K562 (cell line): ENCODE results near the gene FBN1.

Experiments used
- ATF7 ChIP-seq: fragments of 450-650 bp; IDR thresholded peaks from 2 replicates; pipeline ENCODE4 v1.7.1; 2014; ENCODE audit warnings: mild to moderate bottlenecking, moderate library complexity
- CREBBP ChIP-seq: IDR thresholded peaks from one replicate; pipeline ENCODE4 v1.6.1; 2012; ENCODE audit warnings: low read depth, mild to moderate bottlenecking, control low read depth, inconsistent platforms, low read length
- IRF2 ChIP-seq: sonication (generic); formaldehyde crosslinking; IDR thresholded peaks from 2 replicates; pipeline ENCODE4 v1.8.1; 2022; ENCODE audit warnings: mild to moderate bottlenecking, missing genetic modification reagents
- KLF10 ChIP-seq: fragments of 250-450 bp; sonication (Bioruptor Pico); IDR thresholded peaks from 2 replicates; pipeline ENCODE4 v1.6.1; 2021; ENCODE audit warnings: matching md5 sums
- MYC ChIP-seq, 2 experiments: fragments of 250-450 bp in 1 of 2; sonication (Bioruptor Pico) in 1 of 2; IDR thresholded peaks; 2 replicates each; pipeline versions ENCODE4 v1.5.1 to v1.6.1; 2012 to 2021; ENCODE audit warnings: low read depth in 2 of 2, borderline replicate concordance in 1 of 2, improper control_type of control experiment in 1 of 2, low read length in 1 of 2, mild to moderate bottlenecking in 1 of 2, moderate library complexity in 1 of 2
- NFIC ChIP-seq: fragments of 450-650 bp; IDR thresholded peaks from 2 replicates; pipeline ENCODE4 v1.6.1; 2017; ENCODE audit warnings: mild to moderate bottlenecking, inconsistent platforms
- RCOR1 ChIP-seq, 2 experiments: IDR thresholded peaks; 2 replicates each; pipeline ENCODE4 v1.6.1; 2012; ENCODE audit warnings: low read depth in 2 of 2, low read length in 2 of 2, borderline replicate concordance in 1 of 2, improper control_type of control experiment in 1 of 2
- TF ChIP-seq, protein P1 (sequence below): fragments of 250-450 bp; sonication (Bioruptor Pico); IDR thresholded peaks from 2 replicates; pipeline ENCODE4 v1.8.0; 2021; ENCODE audit warnings: borderline replicate concordance, mild to moderate bottlenecking, moderate library complexity; ENCODE audit not compliant: poor library complexity, severe bottlenecking
- TF ChIP-seq, protein P2 (sequence below): sonication (generic); formaldehyde crosslinking; IDR thresholded peaks from 2 replicates; pipeline ENCODE4 v1.8.0; 2022; ENCODE audit warnings: mild to moderate bottlenecking, missing genetic modification reagents, borderline replicate concordance
- TF ChIP-seq, protein P3 (sequence below), 3 experiments: IDR thresholded peaks in 2 of 3; conservative IDR thresholded peaks in 1 of 3; 2 replicates each; pipeline ENCODE4 v1.5.1; 2011 to 2012; ENCODE audit warnings: low read length in 3 of 3, mild to moderate bottlenecking in 3 of 3, control low read depth in 2 of 3, improper control_type of control experiment in 1 of 3, inconsistent platforms in 1 of 3, low read depth in 1 of 3, mixed read lengths in 1 of 3, moderate library complexity in 1 of 3; ENCODE audit not compliant: insufficient read depth in 2 of 3
- TF ChIP-seq, protein P4 (sequence below): fragments of 450-650 bp; IDR thresholded peaks from 2 replicates; pipeline ENCODE4 v1.6.1; 2016; ENCODE audit warnings: mild to moderate bottlenecking

DNA sequence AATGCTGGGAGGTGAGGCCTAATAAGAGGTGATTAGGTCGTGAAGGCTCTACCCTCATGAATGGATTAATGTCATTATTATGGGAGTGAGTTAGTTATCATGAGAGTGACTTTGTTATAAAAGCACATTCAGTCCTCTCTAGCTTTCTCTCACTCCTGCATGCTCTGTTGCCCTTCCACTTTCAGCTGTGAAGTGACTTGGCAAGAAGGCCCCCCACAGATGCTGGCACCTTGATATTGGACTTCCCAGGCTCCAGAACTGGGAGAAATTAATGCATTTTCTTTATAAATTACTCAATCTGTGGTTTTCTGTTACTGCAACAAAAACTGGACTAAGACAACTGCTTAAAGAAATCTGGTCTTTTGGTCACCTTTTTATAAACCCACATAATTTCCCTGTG, 144.3 kb downstream of the FBN1 start:
- TF ChIP-seq IRF2 (CRISPR knock-in tag) = no peak
- no peak for TF ChIP-seq NFIC
- TF ChIP-seq, protein P1, sequence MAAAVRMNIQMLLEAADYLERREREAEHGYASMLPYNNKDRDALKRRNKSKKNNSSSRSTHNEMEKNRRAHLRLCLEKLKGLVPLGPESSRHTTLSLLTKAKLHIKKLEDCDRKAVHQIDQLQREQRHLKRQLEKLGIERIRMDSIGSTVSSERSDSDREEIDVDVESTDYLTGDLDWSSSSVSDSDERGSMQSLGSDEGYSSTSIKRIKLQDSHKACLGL = no peak
- TF ChIP-seq, protein P2, sequence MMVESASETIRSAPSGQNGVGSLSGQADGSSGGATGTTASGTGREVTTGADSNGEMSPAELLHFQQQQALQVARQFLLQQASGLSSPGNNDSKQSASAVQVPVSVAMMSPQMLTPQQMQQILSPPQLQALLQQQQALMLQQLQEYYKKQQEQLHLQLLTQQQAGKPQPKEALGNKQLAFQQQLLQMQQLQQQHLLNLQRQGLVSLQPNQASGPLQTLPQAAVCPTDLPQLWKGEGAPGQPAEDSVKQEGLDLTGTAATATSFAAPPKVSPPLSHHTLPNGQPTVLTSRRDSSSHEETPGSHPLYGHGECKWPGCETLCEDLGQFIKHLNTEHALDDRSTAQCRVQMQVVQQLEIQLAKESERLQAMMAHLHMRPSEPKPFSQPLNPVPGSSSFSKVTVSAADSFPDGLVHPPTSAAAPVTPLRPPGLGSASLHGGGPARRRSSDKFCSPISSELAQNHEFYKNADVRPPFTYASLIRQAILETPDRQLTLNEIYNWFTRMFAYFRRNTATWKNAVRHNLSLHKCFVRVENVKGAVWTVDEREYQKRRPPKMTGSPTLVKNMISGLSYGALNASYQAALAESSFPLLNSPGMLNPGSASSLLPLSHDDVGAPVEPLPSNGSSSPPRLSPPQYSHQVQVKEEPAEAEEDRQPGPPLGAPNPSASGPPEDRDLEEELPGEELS (CRISPR knock-in tag) = no peak
- TF ChIP-seq KLF10 (CRISPR knock-in tag) = no peak
- TF ChIP-seq, protein P3, sequence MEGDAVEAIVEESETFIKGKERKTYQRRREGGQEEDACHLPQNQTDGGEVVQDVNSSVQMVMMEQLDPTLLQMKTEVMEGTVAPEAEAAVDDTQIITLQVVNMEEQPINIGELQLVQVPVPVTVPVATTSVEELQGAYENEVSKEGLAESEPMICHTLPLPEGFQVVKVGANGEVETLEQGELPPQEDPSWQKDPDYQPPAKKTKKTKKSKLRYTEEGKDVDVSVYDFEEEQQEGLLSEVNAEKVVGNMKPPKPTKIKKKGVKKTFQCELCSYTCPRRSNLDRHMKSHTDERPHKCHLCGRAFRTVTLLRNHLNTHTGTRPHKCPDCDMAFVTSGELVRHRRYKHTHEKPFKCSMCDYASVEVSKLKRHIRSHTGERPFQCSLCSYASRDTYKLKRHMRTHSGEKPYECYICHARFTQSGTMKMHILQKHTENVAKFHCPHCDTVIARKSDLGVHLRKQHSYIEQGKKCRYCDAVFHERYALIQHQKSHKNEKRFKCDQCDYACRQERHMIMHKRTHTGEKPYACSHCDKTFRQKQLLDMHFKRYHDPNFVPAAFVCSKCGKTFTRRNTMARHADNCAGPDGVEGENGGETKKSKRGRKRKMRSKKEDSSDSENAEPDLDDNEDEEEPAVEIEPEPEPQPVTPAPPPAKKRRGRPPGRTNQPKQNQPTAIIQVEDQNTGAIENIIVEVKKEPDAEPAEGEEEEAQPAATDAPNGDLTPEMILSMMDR (IDR thresholded peaks at IDR 0.05 in 2 of 3, conservative IDR thresholded peaks at IDR 0.05 in 1 of 3; ENCODE audit: insufficient read depth in 2 of 3, low read depth in 1 of 3, low read length in 3 of 3) = no peak
- TF ChIP-seq MYC (IDR thresholded peaks at IDR 0.05; ENCODE audit: low read depth, low read length) = no peak
- no peak for TF ChIP-seq MYC (CRISPR knock-in tag; IDR thresholded peaks at IDR 0.05; ENCODE audit: borderline replicate concordance, low read depth)
- TF ChIP-seq CREBBP = no peak
- TF ChIP-seq ATF7 = no peak
- no peak for TF ChIP-seq RCOR1 (IDR thresholded peaks at IDR 0.05; ENCODE audit: borderline replicate concordance in 1 of 2, low read depth in 2 of 2, low read length in 2 of 2)
- TF ChIP-seq, protein P4, sequence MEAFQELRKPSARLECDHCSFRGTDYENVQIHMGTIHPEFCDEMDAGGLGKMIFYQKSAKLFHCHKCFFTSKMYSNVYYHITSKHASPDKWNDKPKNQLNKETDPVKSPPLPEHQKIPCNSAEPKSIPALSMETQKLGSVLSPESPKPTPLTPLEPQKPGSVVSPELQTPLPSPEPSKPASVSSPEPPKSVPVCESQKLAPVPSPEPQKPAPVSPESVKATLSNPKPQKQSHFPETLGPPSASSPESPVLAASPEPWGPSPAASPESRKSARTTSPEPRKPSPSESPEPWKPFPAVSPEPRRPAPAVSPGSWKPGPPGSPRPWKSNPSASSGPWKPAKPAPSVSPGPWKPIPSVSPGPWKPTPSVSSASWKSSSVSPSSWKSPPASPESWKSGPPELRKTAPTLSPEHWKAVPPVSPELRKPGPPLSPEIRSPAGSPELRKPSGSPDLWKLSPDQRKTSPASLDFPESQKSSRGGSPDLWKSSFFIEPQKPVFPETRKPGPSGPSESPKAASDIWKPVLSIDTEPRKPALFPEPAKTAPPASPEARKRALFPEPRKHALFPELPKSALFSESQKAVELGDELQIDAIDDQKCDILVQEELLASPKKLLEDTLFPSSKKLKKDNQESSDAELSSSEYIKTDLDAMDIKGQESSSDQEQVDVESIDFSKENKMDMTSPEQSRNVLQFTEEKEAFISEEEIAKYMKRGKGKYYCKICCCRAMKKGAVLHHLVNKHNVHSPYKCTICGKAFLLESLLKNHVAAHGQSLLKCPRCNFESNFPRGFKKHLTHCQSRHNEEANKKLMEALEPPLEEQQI = no peak
